ENCODE data around the gene TFPT.

DNA sequence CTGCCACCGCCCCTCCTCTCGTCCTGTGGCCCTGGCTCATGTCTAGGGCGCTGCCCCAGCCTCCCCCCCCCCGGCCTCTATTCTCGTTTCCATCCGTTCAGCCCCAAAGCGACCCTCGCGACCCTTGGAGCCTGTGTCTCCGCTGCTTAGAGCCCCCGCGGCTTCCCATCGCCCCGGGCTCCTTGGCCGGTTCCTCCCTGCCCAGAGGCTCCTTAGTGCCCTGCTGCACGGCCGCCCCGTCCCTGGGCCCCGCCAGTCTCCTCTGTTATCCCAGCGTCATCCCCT lies 12.9 kb upstream of the TFPT start:
- TF ChIP-seq, protein P1, sequence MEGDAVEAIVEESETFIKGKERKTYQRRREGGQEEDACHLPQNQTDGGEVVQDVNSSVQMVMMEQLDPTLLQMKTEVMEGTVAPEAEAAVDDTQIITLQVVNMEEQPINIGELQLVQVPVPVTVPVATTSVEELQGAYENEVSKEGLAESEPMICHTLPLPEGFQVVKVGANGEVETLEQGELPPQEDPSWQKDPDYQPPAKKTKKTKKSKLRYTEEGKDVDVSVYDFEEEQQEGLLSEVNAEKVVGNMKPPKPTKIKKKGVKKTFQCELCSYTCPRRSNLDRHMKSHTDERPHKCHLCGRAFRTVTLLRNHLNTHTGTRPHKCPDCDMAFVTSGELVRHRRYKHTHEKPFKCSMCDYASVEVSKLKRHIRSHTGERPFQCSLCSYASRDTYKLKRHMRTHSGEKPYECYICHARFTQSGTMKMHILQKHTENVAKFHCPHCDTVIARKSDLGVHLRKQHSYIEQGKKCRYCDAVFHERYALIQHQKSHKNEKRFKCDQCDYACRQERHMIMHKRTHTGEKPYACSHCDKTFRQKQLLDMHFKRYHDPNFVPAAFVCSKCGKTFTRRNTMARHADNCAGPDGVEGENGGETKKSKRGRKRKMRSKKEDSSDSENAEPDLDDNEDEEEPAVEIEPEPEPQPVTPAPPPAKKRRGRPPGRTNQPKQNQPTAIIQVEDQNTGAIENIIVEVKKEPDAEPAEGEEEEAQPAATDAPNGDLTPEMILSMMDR (conservative IDR thresholded peaks at IDR 0.05; ENCODE audit: low read depth, low read length): no peak
- TF ChIP-seq EZH2 (IDR thresholded peaks at IDR 0.05; ENCODE audit: low read length, unreplicated experiment) (no peak), EZH2phosphoT487 (IDR thresholded peaks at IDR 0.05; ENCODE audit: borderline replicate concordance, low read length) (no peak)
